Hepatocyte (in vitro differentiated cells): ENCODE data around the gene GGT7. TPM values are rescaled to one million over a fixed set of nuclear protein-coding genes. Genes with fewer than 3 reads are reported as not detected.

Experiments
- DNase-seq: peaks from one replicate; pipeline ENCODE4 v3.0.0-alpha.2; 2016; ENCODE audit warnings: low spot score
- H2AFZ ChIP-seq: fragments of 200-600 bp; sonication (generic); 2 replicates; pipeline ENCODE4 v1.6.0; 2016; ENCODE audit warnings: antibody characterized with exemption, mild to moderate bottlenecking
- H3K27ac ChIP-seq: fragments of 200-600 bp; sonication (generic); 2 replicates; pipeline ENCODE4 v1.5.1; 2016; ENCODE audit warnings: mild to moderate bottlenecking
- H3K27me3 ChIP-seq: fragments of 200-600 bp; sonication (generic); 2 replicates; pipeline ENCODE4 v1.6.1; 2016
- H3K36me3 ChIP-seq: fragments of 200-600 bp; sonication (generic); replicated peaks from 2 replicates; pipeline ENCODE4 v1.5.1; 2016; ENCODE audit warnings: low read depth; ENCODE audit not compliant: insufficient read depth
- H3K4me1 ChIP-seq: fragments of 200-600 bp; sonication (generic); 2 replicates; pipeline ENCODE4 v1.5.1; 2016; ENCODE audit warnings: mild to moderate bottlenecking, moderate library complexity; ENCODE audit not compliant: insufficient read depth
- H3K4me2 ChIP-seq: fragments of 200-600 bp; sonication (generic); 2 replicates; pipeline ENCODE4 v1.6.0; 2016
- H3K4me3 ChIP-seq: fragments of 200-600 bp; sonication (generic); 2 replicates; pipeline ENCODE4 v1.5.1; 2016; ENCODE audit warnings: mild to moderate bottlenecking
- H3K79me2 ChIP-seq: fragments of 200-600 bp; sonication (generic); 2 replicates; pipeline ENCODE4 v1.6.0; 2017; ENCODE audit warnings: mild to moderate bottlenecking
- H3K9me2 ChIP-seq: fragments of 200-600 bp; sonication (generic); replicated peaks from 2 replicates; pipeline ENCODE4 v1.6.0; 2017; ENCODE audit warnings: mild to moderate bottlenecking; ENCODE audit not compliant: insufficient read depth
- H3K9me3 ChIP-seq: fragments of 200-600 bp; sonication (generic); 2 replicates; pipeline ENCODE4 v1.5.1; 2016; ENCODE audit warnings: low read depth, mild to moderate bottlenecking
- H4K20me1 ChIP-seq: fragments of 200-600 bp; sonication (generic); 2 replicates; pipeline ENCODE4 v1.6.0; 2016; ENCODE audit warnings: mild to moderate bottlenecking; ENCODE audit not compliant: insufficient read depth, poor library complexity, severe bottlenecking
- CTCF ChIP-seq: fragments of 200-600 bp; sonication (generic); IDR thresholded peaks from 2 replicates; pipeline ENCODE4 v1.5.1; 2016; ENCODE audit warnings: antibody characterized with exemption, mild to moderate bottlenecking; ENCODE audit not compliant: poor library complexity
- EZH2 ChIP-seq: fragments of 200-600 bp; sonication (generic); IDR thresholded peaks from 2 replicates; pipeline ENCODE4 v1.6.1; 2016; ENCODE audit warnings: antibody characterized with exemption, mild to moderate bottlenecking, borderline replicate concordance
- EZH2phosphoT487 ChIP-seq: fragments of 200-600 bp; sonication (generic); IDR thresholded peaks from one replicate; pipeline ENCODE4 v1.6.1; 2018; ENCODE audit warnings: antibody characterized with exemption, mild to moderate bottlenecking, low read depth, moderate library complexity; ENCODE audit not compliant: unreplicated experiment, severe bottlenecking
- WGBS: methylation state at CpG from one replicate; pipeline ENCODE4 v1.1.6; 2016; ENCODE audit warnings: low lambda C conversion rate; ENCODE audit errors: missing lambda C conversion rate; 5-methylcytosine and 5-hydroxymethylcytosine counted together
- polyA plus RNA-seq: library from polyadenylated mRNA; unstranded; fragments of >200 nt; fragmentation: Nextera tagmentation; extraction: Ambion mirVana; gene quantifications from 2 replicates; pipeline ENCODE4 v1.2.1, GENCODE V29; 2016
- total RNA-seq: library from RNA; depleted of rRNA; stranded (reverse); fragments of >200 nt; gene quantifications from 2 replicates; pipeline ENCODE4 v1.2.3, GENCODE V29; 2014

GGT7 gene
- total and polyA plus RNA-seq, 2 experiments from 2014 or later: 9.8 to 18.2 TPM

DNA sequence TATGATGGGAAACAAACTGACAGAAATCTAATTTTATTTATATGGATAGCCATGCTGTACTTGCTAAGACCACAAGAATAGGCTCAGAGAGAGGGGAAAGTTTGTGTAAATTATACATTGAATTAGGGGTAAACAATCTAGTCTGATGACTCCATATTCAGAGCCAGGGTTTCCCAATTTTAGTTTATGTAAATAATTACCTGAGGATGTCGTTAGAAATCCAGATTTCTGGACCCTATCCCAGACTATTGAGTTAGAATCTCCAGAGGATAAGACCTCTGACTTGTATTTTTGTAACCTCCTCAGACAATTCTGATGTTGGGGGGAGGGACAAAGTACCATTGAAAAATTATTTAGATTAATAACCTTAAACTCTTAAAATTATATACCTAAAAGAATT is 22.1 kb upstream of the GGT7 start:
- no peak for DNase-seq
- no peaks in the 10 kb centered on the region for H4K20me1 ChIP-seq
- WGBS: 39% methylated on average over 1 of the region's 1 CpG
- H3K27ac ChIP-seq: no peak overlapping the region
- TF ChIP-seq EZH2 (no peak), EZH2phosphoT487 (no peak), CTCF (no peak)
- no peaks in the 10 kb centered on the region for H3K27me3 ChIP-seq
- H3K4me1 ChIP-seq: peaks cover 8% of the 10 kb centered on the region
- H3K9me2 ChIP-seq: no peaks in the 10 kb centered on the region
- peaks cover 10% of the 10 kb centered on the region for H3K79me2 ChIP-seq
- no peaks in the 10 kb centered on the region for H3K36me3 ChIP-seq
- no peak overlapping the region for H3K4me2 ChIP-seq
- H3K4me3 ChIP-seq: no peak overlapping the region
- no peak overlapping the region for H2AFZ ChIP-seq
- H3K9me3 ChIP-seq: no peaks in the 10 kb centered on the region

DNA sequence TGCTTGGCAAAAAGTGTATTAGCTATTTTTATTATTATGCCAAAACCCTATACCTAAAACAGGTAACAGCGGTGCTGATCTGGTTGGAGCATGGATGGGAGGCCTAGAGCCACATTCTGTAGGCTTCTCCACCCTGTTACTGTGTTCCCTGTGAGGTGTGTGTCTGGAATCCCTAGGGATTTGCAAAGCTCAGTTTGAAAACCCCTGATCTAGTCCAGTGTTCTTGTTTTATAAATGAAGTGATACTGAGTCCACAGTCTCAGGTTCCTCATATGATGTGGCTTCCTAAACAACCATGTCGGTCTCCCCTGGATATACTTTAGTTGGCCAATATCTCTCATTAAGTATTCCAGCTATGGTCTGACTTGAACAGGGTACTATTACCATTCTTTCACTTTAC is 20.0 kb upstream of the GGT7 start:
- Histone ChIP-seq H3K4me3 (no peak overlapping the region), H4K20me1 (no peaks in the 10 kb centered on the region), H3K36me3 (no peaks in the 10 kb centered on the region), H3K79me2 (peaks cover 10% of the 10 kb centered on the region), H2AFZ (no peak overlapping the region), H3K27me3 (no peaks in the 10 kb centered on the region), H3K9me3 (no peaks in the 10 kb centered on the region), H3K4me2 (no peak overlapping the region), H3K9me2 (no peaks in the 10 kb centered on the region), H3K4me1 (peaks cover 8% of the 10 kb centered on the region), H3K27ac (no peak overlapping the region)
- WGBS: 100% methylated on average over 2 of the region's 2 CpGs
- no peak for TF ChIP-seq EZH2
- TF ChIP-seq EZH2phosphoT487: no peak
- TF ChIP-seq CTCF: no peak
- DNase-seq: no peak

GRCh38 chr20:34891166-34892062 is 18.8 kb upstream of the GGT7 start:
- no peak overlapping the region for H3K4me2 ChIP-seq
- WGBS: 87% methylated on average over 2 of the region's 2 CpGs
- H3K9me2 ChIP-seq: no peaks in the 10 kb centered on the region
- peaks cover 10% of the 10 kb centered on the region for H3K79me2 ChIP-seq
- no peaks in the 10 kb centered on the region for H4K20me1 ChIP-seq
- DNase-seq: no peak
- no peaks in the 10 kb centered on the region for H3K36me3 ChIP-seq
- H3K9me3 ChIP-seq: no peaks in the 10 kb centered on the region
- H3K4me1 ChIP-seq: peaks cover 8% of the 10 kb centered on the region
- no peaks in the 10 kb centered on the region for H3K27me3 ChIP-seq
- TF ChIP-seq EZH2: no peak
- no peak for TF ChIP-seq EZH2phosphoT487
- TF ChIP-seq CTCF: no peak
- no peak overlapping the region for H3K4me3 ChIP-seq
- no peak overlapping the region for H2AFZ ChIP-seq
- no peak overlapping the region for H3K27ac ChIP-seq
